Stimulated activated naive CD8-positive, alpha-beta T cell treated with anti-CD3 and anti-CD28 coated beads, Interleukin-15, Interleukin-2, amounts not matched to agents 100 U/mL and 50 U/mL, for 24 hours (primary cell): Measurements from ENCODE around the gene SMPX.
"Not testable (repeated sequence)": the region's sequence is repeated elsewhere in the genome, so short reads cannot be mapped to it uniquely, and the experiment has no call there.

Experiments
- ATAC-seq: fragments of 150-1000 bp; cut with Tn5 transposase; one replicate; pipeline ENCODE4 v1.10.0; 2021
- DNase-seq: peaks from one replicate; pipeline ENCODE4 v3.0.0; 2021

SMPX gene

GRCh38 chrX:21757960-21758359 is at the start of gene SMPX:
Gene SMPX, minus strand, starts transcription at chrX:21758116. Its CDS starts 3,826 bp downstream, at chrX:21754290.
- DNase-seq (no peak), ATAC-seq (no peak)

- DNase-seq (no peak), ATAC-seq (no peak)
These were observed 48.8 kb upstream of the SMPX start for GRCh38 chrX:21806691-21807090.

DNA sequence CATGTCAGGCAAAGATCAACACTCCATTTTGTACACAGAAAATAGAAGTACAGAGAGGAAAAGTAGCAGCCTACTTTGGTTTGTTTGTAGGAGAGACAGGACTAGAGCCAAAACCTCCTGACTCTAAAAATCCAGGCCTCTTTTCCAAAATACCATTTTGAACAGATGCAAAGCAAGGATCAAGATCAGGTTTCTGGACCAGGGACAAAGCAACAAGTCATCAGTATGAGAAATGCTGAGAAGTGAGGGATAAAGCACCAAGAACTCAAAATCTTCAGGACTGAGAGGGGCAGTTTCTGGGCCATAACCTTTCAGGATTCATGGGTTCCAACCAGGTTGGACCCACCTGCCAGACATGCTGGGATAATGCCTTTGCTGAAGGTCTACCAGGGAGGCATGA is 44.9 kb upstream of the SMPX start:
- DNase-seq: no peak
- ATAC-seq: no peak

GRCh38 chrX:21802054-21802670 is 44.2 kb upstream of the SMPX start:
- DNase-seq (no peak), ATAC-seq (no peak)

- DNase-seq (no peak), ATAC-seq (no peak)
These were observed 42.4 kb upstream of the SMPX start for GRCh38 chrX:21800344-21800770.

GRCh38 chrX:21799767-21800166 is 41.9 kb upstream of the SMPX start:
- no peak for ATAC-seq
- DNase-seq: no peak

GRCh38 chrX:21798677-21799219 is 40.8 kb upstream of the SMPX start:
- ATAC-seq (no peak), DNase-seq (no peak)

DNA sequence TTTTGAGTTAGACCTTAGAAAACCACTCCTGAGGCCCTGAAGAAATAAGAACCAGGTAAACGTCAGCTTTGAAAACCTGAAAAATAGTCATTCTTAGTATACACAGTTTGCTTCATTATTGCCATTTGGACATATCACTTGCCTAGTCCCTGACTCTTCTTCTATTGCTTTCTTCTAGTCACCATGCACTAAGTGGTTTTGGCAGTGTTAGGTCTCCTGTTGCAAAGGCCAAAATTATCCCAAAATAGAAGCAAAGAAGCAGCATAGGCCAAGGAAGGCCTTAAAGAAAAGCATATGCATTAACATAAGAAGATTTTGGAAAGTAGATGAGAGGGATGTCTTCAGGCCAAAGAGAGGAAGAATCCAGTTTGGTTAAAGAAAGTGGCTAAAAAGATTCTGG is 24.1 kb upstream of the SMPX start:
- DNase-seq (no peak), ATAC-seq (no peak)

- DNase-seq (no peak), ATAC-seq (no peak)
These were observed 23.6 kb upstream of the SMPX start for GRCh38 chrX:21781525-21781924.

GRCh38 chrX:21779095-21779494 is 21.2 kb upstream of the SMPX start:
- DNase-seq (no peak), ATAC-seq (no peak)

GRCh38 chrX:21778236-21778635 is 20.3 kb upstream of the SMPX start:
- ATAC-seq: no peak

DNA sequence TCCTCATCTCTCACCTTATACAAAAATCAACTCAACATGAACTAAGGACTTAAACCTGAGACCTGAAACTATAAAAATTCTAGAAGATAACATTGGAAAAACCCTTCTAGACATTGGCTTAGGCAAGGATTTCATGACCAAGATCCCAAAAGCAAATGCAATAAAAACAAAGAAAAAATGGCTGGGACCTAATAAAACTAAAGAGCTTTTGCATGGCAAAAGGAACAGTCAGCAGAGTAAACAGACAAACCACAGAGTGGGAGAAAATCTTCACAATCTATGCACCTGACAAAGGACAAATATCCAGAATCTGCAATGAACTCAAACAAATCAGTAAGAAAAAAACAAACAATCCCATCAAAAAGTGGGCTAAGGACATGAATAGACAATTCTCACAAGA is 17.2 kb upstream of the SMPX start:
- ATAC-seq, DNase-seq: not testable (repeated sequence)

More at GRCh38 chrX:21778236-21778635, 20.3 kb upstream of the SMPX start:
- DNase-seq: no peak

GRCh38 chrX:21773036-21773435 is 15.1 kb upstream of the SMPX start:
- not testable (repeated sequence) for ATAC-seq, DNase-seq

- DNase-seq (no peak), ATAC-seq (no peak)
These were observed 12.9 kb upstream of the SMPX start for GRCh38 chrX:21770631-21771321.

- DNase-seq: no peak
- no peak for ATAC-seq
These were observed 8.2 kb upstream of the SMPX start for GRCh38 chrX:21766101-21766500.

DNA sequence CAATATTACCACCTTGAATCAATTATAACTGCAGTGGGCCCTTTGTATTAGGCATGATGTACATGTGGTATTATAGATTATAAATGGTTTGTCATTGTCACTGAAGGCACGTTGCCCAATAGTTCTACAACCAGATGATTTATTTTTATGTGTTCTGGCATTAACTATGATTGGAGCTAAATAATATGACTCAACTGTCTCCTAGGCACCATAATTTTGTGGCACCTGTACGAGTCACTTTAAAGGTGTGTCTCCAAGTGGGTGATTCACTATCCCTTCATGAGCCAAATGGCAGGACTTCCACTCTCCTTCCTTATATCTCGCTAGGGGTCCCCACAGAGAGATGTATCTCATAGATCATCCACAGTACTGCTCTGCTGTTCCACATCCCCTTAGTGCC is 6.1 kb upstream of the SMPX start:
- ATAC-seq: no peak
- no peak for DNase-seq

DNA sequence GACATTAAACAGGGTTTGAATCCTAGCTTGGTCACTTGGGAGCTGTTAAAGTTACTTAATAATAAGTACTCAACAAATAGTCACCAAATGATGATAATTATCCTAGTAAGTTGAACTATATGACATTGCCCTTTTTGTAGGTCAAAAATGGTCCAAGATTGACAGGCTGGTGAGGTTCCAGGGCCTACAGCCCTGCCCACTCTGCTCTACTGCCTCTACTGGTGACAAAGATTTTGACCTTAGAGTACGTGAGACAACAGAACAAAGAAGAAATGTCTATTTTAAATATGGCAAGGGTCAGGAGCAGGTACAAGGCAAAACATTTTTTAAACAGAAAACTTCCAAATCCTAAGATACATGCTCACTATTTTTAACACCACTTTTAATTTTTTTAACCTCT is 572 bp upstream of the SMPX start:
- DNase-seq: no peak
- ATAC-seq: no peak

DNA sequence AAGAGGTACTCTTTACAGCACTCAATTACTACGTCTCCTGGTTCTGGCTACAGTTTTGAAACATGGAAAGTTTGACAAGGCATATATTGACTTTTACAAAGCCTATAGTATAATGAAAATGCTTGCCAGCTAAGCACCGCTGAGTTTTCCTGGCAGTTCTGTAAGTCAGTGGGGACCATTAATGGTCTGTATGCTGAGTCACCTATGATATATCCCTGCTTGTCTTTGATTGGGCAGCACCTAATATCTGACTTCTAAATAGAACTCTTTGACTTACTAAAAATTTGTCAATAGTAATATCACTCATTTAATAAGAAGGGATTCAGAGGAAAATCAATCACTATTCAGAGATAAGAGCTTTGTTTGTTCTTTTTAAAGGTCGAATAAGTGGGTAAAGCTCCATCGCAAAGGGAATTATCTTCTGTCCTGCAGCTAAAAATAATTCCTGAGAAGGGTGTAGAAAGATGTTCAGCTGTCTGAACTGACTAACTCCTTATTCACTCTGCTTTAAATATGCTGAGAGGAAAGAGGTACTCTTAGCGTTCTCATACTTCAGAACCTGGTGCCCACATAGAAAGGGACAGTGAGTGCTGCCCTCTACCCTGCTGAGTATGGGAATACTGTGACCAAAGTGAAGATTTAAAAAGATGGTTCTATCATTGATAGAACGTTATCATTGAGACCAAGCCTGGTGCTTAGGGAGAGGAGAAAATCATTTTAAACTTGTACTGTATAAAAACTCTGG is 959 bp downstream of the SMPX start:
- ATAC-seq: no peak
- DNase-seq: no peak

DNA sequence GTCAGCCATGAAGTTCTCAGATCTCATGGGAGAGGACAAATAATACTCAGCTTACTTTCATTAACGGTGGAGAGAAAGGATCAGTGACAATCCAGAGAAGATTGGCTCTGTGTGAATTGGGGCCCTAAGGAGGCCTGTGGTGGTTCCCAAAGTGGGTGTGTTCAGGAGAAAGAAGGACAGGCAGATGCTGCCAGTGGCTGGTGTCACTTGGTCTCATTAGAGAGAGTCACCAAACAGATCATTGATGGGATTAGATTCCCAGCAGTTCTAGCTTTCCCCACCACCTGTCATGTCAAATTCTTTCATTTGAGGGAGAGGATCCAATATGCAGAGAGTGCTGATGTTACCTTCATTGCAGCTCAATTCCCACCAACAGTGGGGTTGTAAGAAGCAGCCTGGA is 8.0 kb downstream of the SMPX start:
- no peak for DNase-seq
- no peak for ATAC-seq

GRCh38 chrX:21748235-21748634 is 9.7 kb downstream of the SMPX start:
- DNase-seq (no peak), ATAC-seq (no peak)

- DNase-seq: no peak
- ATAC-seq: no peak
These were observed 10.4 kb downstream of the SMPX start for GRCh38 chrX:21747558-21747957.

DNA sequence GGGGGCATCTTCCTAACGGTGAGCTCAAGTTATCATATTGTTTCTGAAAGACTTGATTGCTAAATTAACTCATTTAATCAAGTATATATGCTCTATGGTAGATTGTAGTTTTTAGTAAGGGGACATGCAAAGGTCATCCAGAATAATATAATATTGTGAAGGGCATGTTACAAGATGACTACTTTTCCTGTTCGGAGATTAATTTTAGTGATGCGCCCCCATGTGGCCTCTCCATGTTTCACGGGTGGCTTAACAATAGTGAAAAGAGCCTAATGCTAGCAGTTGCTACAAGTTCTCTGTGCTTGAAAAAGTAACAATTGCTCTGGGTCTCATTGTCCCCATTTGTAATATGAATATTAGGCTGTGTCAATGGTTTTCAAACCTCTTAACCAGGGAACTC is 12.2 kb downstream of the SMPX start:
- peak; percentile 45 for DNase-seq
- ATAC-seq: no peak

DNA sequence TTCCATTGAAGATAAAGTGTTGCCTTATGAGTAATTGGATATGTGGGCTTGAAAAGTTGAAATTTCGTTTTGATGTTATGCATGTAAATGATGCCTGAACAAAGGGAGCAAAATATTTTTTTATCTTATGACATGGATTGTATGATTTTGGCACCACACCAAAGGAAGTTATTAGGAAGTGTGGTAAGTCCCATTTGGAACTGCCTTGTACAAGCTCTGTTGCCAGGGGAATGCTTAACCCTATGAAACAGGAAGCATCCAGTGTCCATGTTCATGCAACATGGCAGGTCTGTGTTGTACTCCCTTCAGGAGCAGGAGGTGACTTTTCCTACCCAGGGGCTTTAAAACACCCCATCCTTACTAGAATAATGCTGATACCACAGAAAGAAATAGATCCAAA is 13.2 kb downstream of the SMPX start:
- ATAC-seq (no peak), DNase-seq (no peak)
